Measurements from ENCODE around the gene FARP1. TPM values are rescaled to one million over a fixed set of nuclear protein-coding genes. Genes with fewer than 3 reads are reported as not detected.

The FARP1 gene
- total and polyA plus RNA-seq, 2 of the 13 experiments (the other 11 are each of a cell fraction or from before 2014, with no cell fraction given), result 70.6 to 126 TPM

- TF ChIP-seq ZNF878 (CRISPR knock-in tag; IDR thresholded peaks at IDR 0.05) (no peak), ZNF597 (CRISPR knock-in tag; IDR thresholded peaks at IDR 0.05) (no peak), RCOR2 (CRISPR knock-in tag; IDR thresholded peaks at IDR 0.05) (peak; percentile 89), LRRFIP1 (CRISPR knock-in tag; conservative IDR thresholded peaks at IDR 0.05) (no peak), ZNF12 (CRISPR knock-in tag; IDR thresholded peaks at IDR 0.05) (no peak), HMG20A (CRISPR knock-in tag; IDR thresholded peaks at IDR 0.05; ENCODE audit: borderline replicate concordance) (peak; percentile 95; the same call in 1 of the 2 replicates), PLRG1 (conservative IDR thresholded peaks at IDR 0.05) (no peak), ARNTL (CRISPR knock-in tag; IDR thresholded peaks at IDR 0.05) (no peak), TRIM24 (CRISPR knock-in tag; IDR thresholded peaks at IDR 0.05) (no peak), ZNF367 (CRISPR knock-in tag; IDR thresholded peaks at IDR 0.05; ENCODE audit: borderline replicate concordance) (no peak), ZNF460 (CRISPR knock-in tag; IDR thresholded peaks at IDR 0.05; ENCODE audit: borderline replicate concordance) (no peak), EHMT2 (IDR thresholded peaks at IDR 0.05; ENCODE audit: borderline replicate concordance, low read depth, low read length) (no peak), ZFP1 (CRISPR knock-in tag; IDR thresholded peaks at IDR 0.05) (no peak), GRHL1 (CRISPR knock-in tag; conservative IDR thresholded peaks at IDR 0.05) (no peak), PRMT3 (CRISPR knock-in tag; IDR thresholded peaks at IDR 0.05; ENCODE audit: borderline replicate concordance, low read depth) (no peak), SMAD9 (CRISPR knock-in tag; IDR thresholded peaks at IDR 0.05) (no peak), THAP7 (CRISPR knock-in tag; IDR thresholded peaks at IDR 0.05) (no peak), POLR2AphosphoS5 (IDR thresholded peaks at IDR 0.05; ENCODE audit: low read depth, low read length) (no peak), ZNF629 (CRISPR knock-in tag; conservative IDR thresholded peaks at IDR 0.05) (no peak), ZNF552 (CRISPR knock-in tag; IDR thresholded peaks at IDR 0.05; ENCODE audit: borderline replicate concordance) (no peak), ZNF770 (CRISPR knock-in tag; IDR thresholded peaks at IDR 0.05) (no peak), CHCHD3 (CRISPR knock-in tag; IDR thresholded peaks at IDR 0.05) (no peak), RNF2 (conservative IDR thresholded peaks at IDR 0.05; ENCODE audit: low read depth) (no peak), PCBP2 (optimal IDR thresholded peaks at IDR 0.05; ENCODE audit: low read depth, low read length, poor library complexity, severe bottlenecking) (no peak)
Observed at GRCh38 chr13:98173431-98174152, 30.7 kb downstream of the FARP1 start (continued).

All from HepG2 (cell line).